SH-SY5Y (cell line): ENCODE data around the gene VAMP4.

Experiments used
- GATA2 ChIP-seq: IDR thresholded peaks from 2 replicates; pipeline ENCODE4 v1.6.1; 2011; ENCODE audit warnings: mild to moderate bottlenecking, low read depth, low read length
- GATA3 ChIP-seq: IDR thresholded peaks from 2 replicates; pipeline ENCODE4 v1.6.1; 2011; ENCODE audit warnings: low read depth, mild to moderate bottlenecking, low read length, moderate library complexity

GRCh38 chr1:171674431-171675405 lies 67.1 kb downstream of the VAMP4 start:
- TF ChIP-seq GATA2 (no peak), GATA3 (no peak)
